ENCODE measurements around the gene NUSAP1. TPM values are rescaled to one million over a fixed set of nuclear protein-coding genes. Genes with fewer than 3 reads are reported as not detected.
A peak's percentile ranks its signal among the peaks of the same experiment; 100 is the strongest.
"Not testable (repeated sequence)": the region's sequence is repeated elsewhere in the genome, so short reads cannot be mapped to it uniquely, and the experiment has no call there.

The NUSAP1 gene, protein sequence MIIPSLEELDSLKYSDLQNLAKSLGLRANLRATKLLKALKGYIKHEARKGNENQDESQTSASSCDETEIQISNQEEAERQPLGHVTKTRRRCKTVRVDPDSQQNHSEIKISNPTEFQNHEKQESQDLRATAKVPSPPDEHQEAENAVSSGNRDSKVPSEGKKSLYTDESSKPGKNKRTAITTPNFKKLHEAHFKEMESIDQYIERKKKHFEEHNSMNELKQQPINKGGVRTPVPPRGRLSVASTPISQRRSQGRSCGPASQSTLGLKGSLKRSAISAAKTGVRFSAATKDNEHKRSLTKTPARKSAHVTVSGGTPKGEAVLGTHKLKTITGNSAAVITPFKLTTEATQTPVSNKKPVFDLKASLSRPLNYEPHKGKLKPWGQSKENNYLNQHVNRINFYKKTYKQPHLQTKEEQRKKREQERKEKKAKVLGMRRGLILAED
- total RNA-seq (100 to 1,000 TPM in 1 of 5 experiments, 1 to 10 TPM in 4; 1.3 to 167 (median 3.0) TPM), polyA plus RNA-seq (1 to 10 TPM in 1 of 2 donors, under 1 TPM in 1; 0.86 to 1.1 TPM), total RNA-seq (not detected)

DNA sequence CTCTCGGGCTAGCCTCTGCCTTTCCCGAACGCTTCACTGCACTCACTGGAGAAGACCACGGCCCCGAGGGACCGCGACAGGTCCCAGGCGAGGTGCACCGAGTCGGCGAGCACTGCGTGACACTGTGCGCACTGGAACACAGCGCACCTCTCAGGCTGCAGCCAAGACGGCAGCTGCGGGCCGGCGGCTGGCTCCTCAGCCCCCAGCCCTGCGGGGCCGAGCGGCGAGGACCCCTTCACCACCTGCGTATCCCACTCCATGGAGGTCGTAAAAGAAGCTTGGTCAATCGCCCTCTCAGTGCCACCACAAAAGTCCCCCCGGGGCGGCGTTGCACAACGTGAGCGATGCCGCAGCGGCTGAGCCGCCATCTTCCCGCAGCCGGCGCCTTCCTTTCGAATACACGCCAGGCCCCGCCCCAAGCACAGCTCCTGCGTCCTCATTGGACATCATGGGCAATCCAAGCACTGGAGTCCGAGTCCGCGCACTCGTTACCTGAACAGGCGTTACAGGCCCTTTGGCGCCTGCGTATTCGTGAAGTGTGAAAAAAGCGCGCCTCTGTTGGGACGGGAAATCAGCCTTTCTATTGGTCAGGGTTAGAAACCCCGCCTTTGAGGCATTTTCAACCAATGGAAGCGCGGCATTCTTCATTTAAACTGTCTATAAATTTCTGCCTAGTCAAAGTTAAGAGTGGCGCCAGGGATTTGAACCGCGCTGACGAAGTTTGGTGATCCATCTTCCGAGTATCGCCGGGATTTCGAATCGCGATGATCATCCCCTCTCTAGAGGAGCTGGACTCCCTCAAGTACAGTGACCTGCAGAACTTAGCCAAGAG, at the start of gene NUSAP1, which contains the start of gene OIP5:
TSS of gene NUSAP1 (plus strand) at position 688 of the 832 bp plus-strand sequence. CDS start at position 765, 77 bp downstream.
TSS of gene OIP5 (minus strand) at position 398 of the 832 bp plus-strand sequence. CDS start at position 368, 30 bp downstream.
- H3K36me3 ChIP-seq (ENCODE audit: control insufficient read depth in 2 of 3, insufficient read depth in 3 of 3, low read length in 3 of 3): no peaks in the 10 kb centered on the region
- Mint-ChIP-seq H3K27ac (peak within 1 kb of the TSS; percentile 77 to 97 (median 91)), H3K4me3 (peak within 1 kb of the TSS; percentile 87 to 100 (median 97)), H3K27me3 (no peaks in the 10 kb centered on the region), H3K4me1 (peaks cover 12 to 32% (median 30%) of the 10 kb centered on the region in 7 donors), H3K9me3 (no peaks in the 10 kb centered on the region), H3K36me3 (peaks cover 0 to 15% (median 0%) of the 10 kb centered on the region in 5 donors)
- no peaks in the 10 kb centered on the region for H3K9me3 ChIP-seq (ENCODE audit: control insufficient read depth in 2 of 3, low read length in 3 of 3)
- intact Hi-C loops (cut with micrococcal nuclease): loop anchor here (1.0 to 5.0 kb wide), 21 partner anchors 9 to 940 kb away; partner anchors contain the start of genes CHP1 (in 2 of the 2), NDUFAF1 (in 2 of the 2), CCDC32 (in 1 of the 2) and CHAC1 (in 1 of the 2)
- peaks cover 9 to 13% of the 10 kb centered on the region in 2 donors for H3K4me1 ChIP-seq (ENCODE audit: control insufficient read depth in 2 of 2, insufficient read depth in 2 of 2, low read length in 2 of 2)
- peak within 1 kb of the TSS; percentile 52 for H3K27ac ChIP-seq (ENCODE audit: low read depth, low read length)
- peak; percentile 98 for ATAC-seq
- ChIA-PET POLR2A (interaction anchor here (0.6 to 1.4 kb wide), 7 partner anchors 10 to 1771 kb away, joined by 3 to 5 read pairs (median 3); partner anchors contain the start of genes DNAJC17 and ZFYVE19), CTCF (interaction anchor here (0.5 to 1.1 kb wide), 4 partner anchors 98 to 480 kb away, joined by 3 read pairs; no protein-coding TSS in a partner anchor)
- no peaks in the 10 kb centered on the region for H3K27me3 ChIP-seq (ENCODE audit: control insufficient read depth in 2 of 2, insufficient read depth in 2 of 2, low read length in 2 of 2)
- peak; percentile 83 to 99 (median 97) for DNase-seq
- H3K4me3 ChIP-seq (ENCODE audit: low read length): peak within 1 kb of the TSS; percentile 95

DNA sequence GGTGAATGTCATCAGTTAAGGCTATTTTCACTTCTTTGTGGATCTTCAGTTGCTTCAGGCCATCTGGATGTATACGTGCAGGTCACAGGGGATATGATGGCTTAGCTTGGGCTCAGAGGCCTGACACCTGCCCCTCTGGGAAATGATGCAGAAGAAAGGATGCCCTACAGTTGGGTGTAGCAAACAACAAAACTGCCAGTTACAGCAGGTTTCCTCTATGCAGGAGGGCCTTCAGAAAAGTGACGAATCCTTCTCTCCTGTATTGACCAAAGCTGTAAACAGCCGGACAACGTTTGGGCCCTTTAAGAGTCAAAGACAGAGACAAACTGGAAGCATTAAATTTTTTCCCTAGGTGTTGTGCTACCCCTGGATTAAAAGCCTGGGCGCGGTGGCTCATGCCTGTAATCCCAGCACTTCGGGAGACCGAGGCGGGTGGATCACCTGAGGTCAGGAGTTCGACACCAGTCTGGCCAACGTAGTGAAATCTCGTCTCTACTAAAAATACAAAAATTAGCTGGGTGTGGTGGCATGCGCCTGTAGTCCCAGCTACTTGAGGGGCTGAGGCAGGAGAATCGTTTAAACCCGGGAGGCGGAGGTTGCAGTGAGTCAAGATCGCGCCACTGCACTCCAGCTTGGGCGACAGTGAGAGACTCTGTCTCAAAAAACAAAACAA, 49.6 kb upstream of the NUSAP1 start:
- H3K27me3 ChIP-seq (ENCODE audit: control insufficient read depth in 2 of 2, insufficient read depth in 2 of 2, low read length in 2 of 2); H3K9me3 Mint-ChIP-seq; H3K9me3 ChIP-seq (ENCODE audit: control insufficient read depth in 2 of 3, low read length in 3 of 3); DNase-seq; ATAC-seq; H3K27me3 Mint-ChIP-seq: not testable (repeated sequence)
- ChIA-PET POLR2A (interaction anchor here (0.5 to 1.9 kb wide), 11 partner anchors 9 to 1359 kb away, joined by 3 to 13 read pairs (median 3); partner anchors contain the start of genes CHP1, DNAJC17, EXD1 and NUSAP1), CTCF (interaction anchor here (0.8 kb wide), 1 partner anchor 52 kb away, joined by 3 read pairs; the partner anchor contains the start of gene CHP1)
- peak overlapping the region; percentile 90 to 100 (median 92) for H3K4me3 Mint-ChIP-seq
- peak overlapping the region; percentile 95 to 99 (median 97) for H3K27ac Mint-ChIP-seq
- Histone ChIP-seq H3K4me3 (ENCODE audit: low read length) (peak overlapping the region; percentile 89), H3K36me3 (ENCODE audit: control insufficient read depth in 2 of 3, insufficient read depth in 3 of 3, low read length in 3 of 3) (peaks cover 2 to 24% (median 15%) of the 10 kb centered on the region in 3 experiments), H3K4me1 (ENCODE audit: control insufficient read depth in 2 of 2, insufficient read depth in 2 of 2, low read length in 2 of 2) (peaks cover 18 to 29% of the 10 kb centered on the region in 2 donors), H3K27ac (ENCODE audit: low read depth, low read length) (peak overlapping the region; percentile 91)
- peaks cover 12 to 47% (median 32%) of the 10 kb centered on the region in 5 donors for H3K36me3 Mint-ChIP-seq
- intact Hi-C loops (cut with micrococcal nuclease): loop anchor here (1.0 to 10.0 kb wide), 10 partner anchors 49 to 1824 kb away; partner anchors contain the start of genes CHAC1 (in 1 of the 2), CHP1 (in 1 of the 2), GANC (in 1 of the 2) and MAPKBP1 (in 1 of the 2)
- H3K4me1 Mint-ChIP-seq: peaks cover 17 to 46% (median 43%) of the 10 kb centered on the region in 7 donors

DNA sequence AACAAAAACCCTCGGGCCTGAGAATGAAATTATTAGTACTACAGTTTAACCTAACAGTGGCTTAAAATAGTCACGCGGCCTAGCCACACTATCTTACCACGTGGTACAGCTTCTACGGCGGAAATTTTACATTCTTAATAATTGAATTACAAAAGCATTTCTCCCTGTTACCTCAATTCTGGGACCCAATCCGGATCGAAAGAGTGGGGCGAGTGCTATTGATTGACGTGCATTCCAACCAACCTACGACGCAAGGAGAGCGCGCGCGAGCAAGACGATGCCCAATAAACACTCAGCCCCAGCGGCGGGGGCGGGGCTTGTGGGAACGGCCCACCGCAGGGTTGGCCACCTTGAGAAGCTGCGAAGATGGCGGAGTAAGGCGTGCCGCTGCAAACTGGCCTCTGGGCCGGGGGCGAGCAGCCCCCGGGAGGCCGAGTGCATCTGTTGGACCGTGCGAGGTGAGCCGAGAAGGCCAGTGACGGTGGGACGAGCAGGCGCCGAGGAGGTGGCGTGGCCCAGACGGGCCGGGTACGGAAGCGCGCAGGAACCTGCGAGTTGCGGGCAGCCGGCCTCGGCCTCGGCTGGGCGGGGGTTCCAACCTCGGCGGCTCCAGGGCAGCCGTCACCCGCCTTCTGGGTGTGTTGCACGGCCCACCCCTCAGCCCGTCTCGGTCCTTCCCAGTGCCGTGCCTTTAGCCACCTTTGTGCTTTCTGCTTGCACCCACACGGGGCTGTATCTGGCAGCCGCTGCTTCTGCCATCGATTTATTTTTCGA, 48.8 kb upstream of the NUSAP1 start:
- H3K4me1 Mint-ChIP-seq: peaks cover 22 to 54% (median 51%) of the 10 kb centered on the region in 7 donors
- peaks cover 0 to 5% (median 0%) of the 10 kb centered on the region in 11 donors for H3K9me3 Mint-ChIP-seq
- DNase-seq (peak; percentile 94 to 98 (median 97)), ATAC-seq (peak; percentile 98)
- H3K27me3 Mint-ChIP-seq: peaks cover 0 to 2% (median 0%) of the 10 kb centered on the region in 5 donors
- no peaks in the 10 kb centered on the region for H3K9me3 ChIP-seq (ENCODE audit: control insufficient read depth in 2 of 3, low read length in 3 of 3)
- H3K4me3 Mint-ChIP-seq: peak overlapping the region; percentile 90 to 100 (median 92)
- CTCF ChIA-PET: interaction anchor here (0.8 kb wide), 1 partner anchor 53 kb away, joined by 3 read pairs; the partner anchor contains the start of gene CHP1
- peak overlapping the region; percentile 89 for H3K4me3 ChIP-seq (ENCODE audit: low read length)
- POLR2A ChIA-PET: interaction anchor here (0.5 to 1.9 kb wide), 11 partner anchors 9 to 1359 kb away, joined by 3 to 13 read pairs (median 3); partner anchors contain the start of genes CHP1, DNAJC17, EXD1 and NUSAP1
- H3K27me3 ChIP-seq (ENCODE audit: control insufficient read depth in 2 of 2, insufficient read depth in 2 of 2, low read length in 2 of 2): no peaks in the 10 kb centered on the region
- H3K36me3 ChIP-seq (ENCODE audit: control insufficient read depth in 2 of 3, insufficient read depth in 3 of 3, low read length in 3 of 3): peaks cover 10 to 31% (median 22%) of the 10 kb centered on the region in 3 experiments
- intact Hi-C loops (cut with micrococcal nuclease): loop anchor here (1.0 to 10.0 kb wide), 12 partner anchors 48 to 1823 kb away; partner anchors contain the start of genes CHP1 (in 2 of the 2), NUSAP1 (in 2 of the 2), OIP5 (in 2 of the 2) and CHAC1 (in 1 of the 2)
- H3K27ac Mint-ChIP-seq: peak overlapping the region; percentile 96 to 99 (median 97)
- peaks cover 21 to 31% of the 10 kb centered on the region in 2 donors for H3K4me1 ChIP-seq (ENCODE audit: control insufficient read depth in 2 of 2, insufficient read depth in 2 of 2, low read length in 2 of 2)
- H3K27ac ChIP-seq (ENCODE audit: low read depth, low read length): peak overlapping the region; percentile 91
- peaks cover 12 to 50% (median 35%) of the 10 kb centered on the region in 5 donors for H3K36me3 Mint-ChIP-seq

DNA sequence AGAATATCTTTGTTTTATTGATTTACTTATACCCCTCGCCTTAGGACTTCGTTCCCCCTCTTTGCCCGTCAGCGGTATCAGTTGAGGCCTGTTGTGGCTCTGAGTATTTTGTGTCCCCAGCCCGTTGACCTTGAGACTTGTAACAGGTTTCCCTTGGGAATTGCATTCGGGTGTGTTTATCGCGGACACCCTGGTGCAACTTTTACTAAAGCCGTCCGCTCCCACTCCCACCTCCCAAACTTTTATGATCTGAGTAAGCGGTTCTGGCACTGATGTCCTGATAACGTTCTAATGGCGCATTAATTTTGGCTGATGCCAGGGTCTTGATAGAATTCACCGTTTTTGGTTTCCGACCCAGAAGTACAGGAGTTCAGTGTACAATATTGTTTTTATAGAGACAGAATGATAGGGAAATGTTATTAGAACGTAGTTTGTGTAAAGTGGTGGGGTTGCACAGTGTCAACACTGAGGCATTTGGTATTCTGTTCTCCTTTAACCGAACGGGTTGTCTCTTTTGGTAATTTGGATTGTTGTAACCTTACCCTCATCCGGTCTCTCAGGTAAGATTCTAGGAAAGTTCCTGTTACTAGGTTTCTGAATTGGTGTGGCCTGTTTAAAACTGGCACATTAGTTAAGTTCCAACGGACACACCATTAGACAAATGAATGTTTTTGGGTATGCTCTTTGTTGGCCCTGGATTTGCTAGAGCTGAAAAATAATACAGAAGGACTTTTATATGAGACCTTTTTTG, 48.1 kb upstream of the NUSAP1 start:
- H3K36me3 ChIP-seq (ENCODE audit: control insufficient read depth in 2 of 3, insufficient read depth in 3 of 3, low read length in 3 of 3): peaks cover 10 to 32% (median 18%) of the 10 kb centered on the region in 3 experiments
- no peaks in the 10 kb centered on the region for H3K27me3 ChIP-seq (ENCODE audit: control insufficient read depth in 2 of 2, insufficient read depth in 2 of 2, low read length in 2 of 2)
- peaks cover 0 to 5% (median 0%) of the 10 kb centered on the region in 11 donors for H3K9me3 Mint-ChIP-seq
- H3K27ac ChIP-seq (ENCODE audit: low read depth, low read length): peak overlapping the region; percentile 91
- peaks cover 0 to 2% (median 0%) of the 10 kb centered on the region in 5 donors for H3K27me3 Mint-ChIP-seq
- peak overlapping the region; percentile 90 to 100 (median 92) for H3K4me3 Mint-ChIP-seq
- peak in 6 of 9 donors; percentile 7 to 25 (median 14) for DNase-seq
- H3K4me3 ChIP-seq (ENCODE audit: low read length): peak overlapping the region; percentile 89
- peaks cover 21 to 32% of the 10 kb centered on the region in 2 donors for H3K4me1 ChIP-seq (ENCODE audit: control insufficient read depth in 2 of 2, insufficient read depth in 2 of 2, low read length in 2 of 2)
- ATAC-seq: no peak
- no peaks in the 10 kb centered on the region for H3K9me3 ChIP-seq (ENCODE audit: control insufficient read depth in 2 of 3, low read length in 3 of 3)
- ChIA-PET POLR2A (interaction anchor here (0.7 to 1.9 kb wide), 3 partner anchors 54 to 924 kb away, joined by 3 to 13 read pairs (median 4); partner anchors contain the start of genes CHP1, EXD1 and VPS18), CTCF (no interaction called here)
- intact Hi-C loops (cut with micrococcal nuclease): loop anchor here (1.0 to 10.0 kb wide), 8 partner anchors 48 to 990 kb away; partner anchors contain the start of genes CHP1 (in 1 of the 2), GANC (in 1 of the 2), INO80 (in 1 of the 2) and MAPKBP1 (in 1 of the 2)
- peaks cover 12 to 45% (median 29%) of the 10 kb centered on the region in 5 donors for H3K36me3 Mint-ChIP-seq
- H3K4me1 Mint-ChIP-seq: peaks cover 23 to 56% (median 52%) of the 10 kb centered on the region in 7 donors
- peak overlapping the region; percentile 96 to 99 (median 97) for H3K27ac Mint-ChIP-seq

All from naive thymus-derived CD4-positive, alpha-beta T cell (primary cell).